RWPE1 (cell line): ENCODE results near the gene HNF1B.

Experiments
- CTCF ChIA-PET: fragments of 350-600 bp; sonication (Branson Sonifier 250); formaldehyde crosslinking; extraction: SDS; loops from one replicate; lab custom pipeline; 2021; lab: Yijun Ruan, JAX
- POLR2A ChIA-PET: fragments of 400-600 bp; formaldehyde crosslinking; extraction: SDS; loops from one replicate; lab custom pipeline; 2020; ENCODE audit warnings: antibody characterized with exemption; ENCODE audit not compliant: low non-redundant PET; lab: Yijun Ruan, JAX
- DNase-seq: peaks from one replicate; pipeline ENCODE4 v3.0.0; 2012; ENCODE audit warnings: low spot score
- H3K27ac ChIP-seq: fragments of 450-650 bp; 2 replicates; pipeline ENCODE4 v1.5.1; 2017
- CTCF ChIP-seq: fragments of 450-650 bp; conservative IDR thresholded peaks from 2 replicates; pipeline ENCODE4 v1.5.1; 2017; ENCODE audit warnings: low read depth, mild to moderate bottlenecking

Gene HNF1B

GRCh38 chr17:37708008-37708615, 36.7 kb downstream of the HNF1B start:
- DNase-seq: no peak
- CTCF ChIA-PET: no interaction called here
- H3K27ac ChIP-seq: no peak overlapping the region
- POLR2A ChIA-PET: no interaction called here
- TF ChIP-seq CTCF: no peak

GRCh38 chr17:37706446-37706845, 38.4 kb downstream of the HNF1B start:
- H3K27ac ChIP-seq: no peak overlapping the region
- DNase-seq: no peak
- POLR2A ChIA-PET: no interaction called here
- no peak for TF ChIP-seq CTCF
- CTCF ChIA-PET: no interaction called here

GRCh38 chr17:37702598-37702997, 42.3 kb downstream of the HNF1B start:
- peak; percentile 88 for DNase-seq
- ChIA-PET CTCF (interaction anchor here (0.6 to 1.2 kb wide), 3 partner anchors 74 to 155 kb away, joined by 3 to 7 read pairs (median 3); no protein-coding TSS in a partner anchor), POLR2A (no interaction called here)
- H3K27ac ChIP-seq: no peak overlapping the region
- no peak; the same call in 1 of the 2 replicates for TF ChIP-seq CTCF

GRCh38 chr17:37701496-37701898, 43.4 kb downstream of the HNF1B start:
- POLR2A ChIA-PET: no interaction called here

DNA sequence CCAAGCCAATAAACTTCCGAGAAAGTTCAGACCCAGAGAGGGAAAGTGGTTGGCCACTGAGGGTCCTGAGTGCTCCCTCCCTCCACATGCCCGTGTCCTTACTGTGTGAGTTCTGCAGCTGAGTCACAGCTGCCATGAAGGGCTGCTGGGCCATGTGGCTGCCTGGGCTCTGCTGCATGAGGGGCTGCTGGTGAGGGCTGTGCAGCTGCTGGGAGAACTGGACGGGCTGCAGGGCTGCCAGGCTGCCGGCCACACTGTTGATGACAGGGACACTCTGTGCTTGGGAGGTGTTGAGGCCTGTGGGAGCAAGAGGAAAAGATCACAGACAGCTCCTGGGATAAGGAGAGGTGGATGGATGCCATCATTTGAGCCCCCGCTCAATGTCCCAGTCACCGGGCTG, 44.0 kb downstream of the HNF1B start:
- no peak overlapping the region for H3K27ac ChIP-seq
- POLR2A ChIA-PET: no interaction called here
- TF ChIP-seq CTCF: no peak
- DNase-seq: no peak
- CTCF ChIA-PET: interaction anchor here (0.8 kb wide), 2 partner anchors 11 to 72 kb away, joined by 3 to 4 read pairs; no protein-coding TSS in a partner anchor

More at GRCh38 chr17:37701496-37701898, 43.4 kb downstream of the HNF1B start:
- DNase-seq: no peak
- H3K27ac ChIP-seq: no peak overlapping the region
- no peak; the same call in 1 of the 2 replicates for TF ChIP-seq CTCF
- CTCF ChIA-PET: interaction anchor here (0.8 to 1.2 kb wide), 4 partner anchors 12 to 115 kb away, joined by 3 to 7 read pairs (median 4); no protein-coding TSS in a partner anchor

DNA sequence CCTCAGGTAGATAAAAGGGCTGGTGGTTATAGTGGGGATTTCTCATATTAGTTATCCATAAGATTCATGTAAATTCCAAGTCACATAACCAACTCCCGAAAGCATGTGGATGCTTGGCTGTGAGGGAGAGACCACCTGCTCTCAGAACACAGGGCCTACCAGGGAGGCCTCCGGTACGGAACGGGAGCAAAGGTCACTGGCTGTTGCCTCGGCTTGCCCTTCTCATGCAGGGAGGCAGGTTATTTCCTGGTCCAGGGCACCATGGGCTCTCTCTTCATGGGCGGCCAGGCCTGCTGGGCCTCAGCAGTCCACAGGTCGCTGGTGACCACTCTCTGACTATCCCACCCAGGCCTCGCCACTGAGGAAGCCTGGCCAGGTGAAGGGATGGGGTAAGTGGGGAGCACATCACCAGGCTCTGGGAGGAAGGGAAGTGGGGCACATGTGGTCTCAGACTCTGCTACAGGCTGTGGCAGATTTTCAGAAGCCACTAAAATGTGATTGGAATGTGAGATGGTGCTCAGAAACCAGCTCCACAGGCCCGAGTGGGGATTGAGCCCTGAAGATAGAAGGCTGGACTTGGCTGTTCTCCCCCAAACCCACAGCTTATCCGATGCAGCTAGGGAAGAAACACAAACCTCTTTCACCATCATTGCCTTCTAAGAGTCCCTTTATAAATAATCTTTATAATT, 45.4 kb downstream of the HNF1B start:
- no peak overlapping the region for H3K27ac ChIP-seq
- DNase-seq: no peak
- ChIA-PET CTCF (no interaction called here), POLR2A (interaction anchor here (0.6 kb wide), 1 partner anchor 851 kb away, joined by 13 read pairs; no protein-coding TSS in a partner anchor)
- no peak for TF ChIP-seq CTCF
